Measurements from ENCODE around the gene MLXIP. TPM values are rescaled to one million over a fixed set of nuclear protein-coding genes. Genes with fewer than 3 reads are reported as not detected.

Gene MLXIP
- total and polyA plus RNA-seq, 2 of the 4 experiments (the other 2 are of a cell fraction): 2.7 to 10.8 TPM

DNA sequence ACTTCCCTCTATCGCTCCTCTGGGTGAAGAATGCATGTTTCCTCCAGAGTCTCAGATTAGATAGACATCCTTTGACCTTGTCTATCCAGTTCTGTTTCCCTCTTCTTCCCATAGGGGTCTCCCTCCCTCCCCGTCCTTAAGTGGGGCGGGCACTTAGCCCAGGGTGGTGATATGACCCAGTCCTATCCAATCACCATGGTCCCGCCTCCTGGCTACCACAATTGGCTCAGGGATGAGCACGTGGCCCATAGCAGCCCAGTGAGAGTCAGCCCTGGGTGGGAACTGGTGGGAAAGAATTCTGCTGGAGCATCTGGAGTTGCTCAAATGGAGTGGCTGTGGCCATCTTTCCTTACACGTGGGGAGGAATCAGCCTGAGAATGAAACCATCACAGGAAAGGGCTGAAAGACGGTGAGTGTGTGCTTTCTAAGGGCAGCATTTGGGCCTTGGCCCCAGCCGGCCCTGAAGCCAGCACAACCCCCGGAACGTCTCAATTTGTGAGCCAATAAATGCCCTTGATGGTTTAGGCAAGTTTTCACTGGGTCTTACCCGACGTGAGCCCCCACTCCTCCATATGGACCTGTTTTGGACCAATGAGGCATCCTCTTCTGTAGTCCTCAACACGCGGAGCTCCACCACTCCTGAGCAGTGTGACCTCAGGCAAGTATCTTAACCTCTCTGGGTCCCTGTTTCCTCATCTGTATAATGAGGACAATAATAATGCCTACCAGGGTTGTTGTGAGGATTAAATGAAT lies 14.4 kb upstream of the MLXIP start:
- Histone ChIP-seq H3K4ac (ENCODE audit: low read depth, low read length) (peak overlapping the region; percentile 90), H3K9ac (ENCODE audit: low read depth, low read length) (no peak overlapping the region), H3K27me3 (ENCODE audit: control insufficient read depth, insufficient read depth, low read length) (no peaks in the 10 kb centered on the region), H4K20me1 (ENCODE audit: insufficient read depth, low read length) (no peaks in the 10 kb centered on the region; the same call in 1 of the 2 replicates), H3K14ac (replicated peaks; ENCODE audit: low read depth, low read length) (peak overlapping the region; percentile 94), H2BK15ac (ENCODE audit: low read depth, low read length) (peak overlapping the region; percentile 97; the same call in 2 of the 3 replicates), H3K36me3 (ENCODE audit: control insufficient read depth, insufficient read depth, low read length) (peaks cover 5% of the 10 kb centered on the region; the same call in 1 of the 2 replicates), H3K9me1 (ENCODE audit: insufficient read depth, low read length) (peaks cover 18% of the 10 kb centered on the region), H4K8ac (ENCODE audit: low read depth in 2 of 2, low read length in 2 of 2) (peak overlapping the region; percentile 78 to 92; a peak in 3 of 4 replicates), H3K79me1 (ENCODE audit: low read depth in 1 of 2, low read length in 2 of 2) (peaks cover 0 to 22% of the 10 kb centered on the region in 2 experiments; a peak in 2 of 4 replicates), H3K23ac (ENCODE audit: low read depth, low read length) (peak overlapping the region; percentile 53; the same call in 1 of the 2 replicates), H3K27ac (ENCODE audit: insufficient read depth, low read length) (peak overlapping the region; percentile 89; the same call in 1 of the 2 replicates), H3K9me3 (ENCODE audit: control insufficient read depth, insufficient read depth, low read length) (no peaks in the 10 kb centered on the region), H3K18ac (ENCODE audit: low read depth, low read length) (peak overlapping the region; percentile 74), H3K56ac (ENCODE audit: extremely low read depth, insufficient read depth, low read length) (peak overlapping the region; percentile 6; the same call in 1 of the 2 replicates), H2AFZ (replicated peaks; ENCODE audit: low read length, poor library complexity) (peak overlapping the region; percentile 90), H2AK5ac (ENCODE audit: low read depth, low read length) (peak overlapping the region; percentile 98), H2BK20ac (ENCODE audit: low read depth, low read length) (peak overlapping the region; percentile 47; the same call in 1 of the 2 replicates), H4K5ac (ENCODE audit: low read depth, low read length) (peak overlapping the region; percentile 84), H2BK120ac (ENCODE audit: low read depth, low read length) (peak overlapping the region; percentile 81), H3K4me3 (ENCODE audit: insufficient read depth, low read depth, low read length) (no peak overlapping the region), H2BK5ac (ENCODE audit: low read depth, low read length, poor library complexity, severe bottlenecking) (peak overlapping the region; percentile 80), H2AK9ac (replicated peaks; ENCODE audit: low read depth, low read length, poor library complexity) (peak overlapping the region; percentile 29), H3K4me1 (ENCODE audit: control insufficient read depth, insufficient read depth, low read length) (peaks cover 38% of the 10 kb centered on the region), H4K91ac (ENCODE audit: insufficient read depth, low read depth, low read length) (peak overlapping the region; percentile 73; the same call in 1 of the 2 replicates), H3K4me2 (ENCODE audit: low read depth, low read length) (no peak overlapping the region; the same call in 1 of the 2 replicates)
- in situ Hi-C loops (cut with MboI; ENCODE audit: low sequenced_read_pairs): no loop called here
- 90% methylated on average over 2 of the region's 14 CpGs; no CpG with 5 or more reads in 1 of the 2 experiments for WGBS, 2 experiments (ENCODE audit: extremely low coverage in 2 of 2, insufficient read length in 1 of 2)
- DNase-seq: peak; percentile 90
- CTCF ChIA-PET: interaction anchor here (0.8 kb wide), 1 partner anchor 59 kb away, joined by 4 read pairs; no protein-coding TSS in a partner anchor
- intact Hi-C loops (cut with micrococcal nuclease): no loop called here
- BruUV-seq (replicated peaks): no TSS peak
- dilution Hi-C loops (cut with HindIII; ENCODE audit: low sequenced_read_pairs, unreplicated experiment): no loop called here
- peak; percentile 40 for ATAC-seq (ENCODE audit: low read depth)
- POLR2A ChIA-PET (ENCODE audit: unreplicated experiment): no interaction called here
- TF ChIP-seq, protein P1, sequence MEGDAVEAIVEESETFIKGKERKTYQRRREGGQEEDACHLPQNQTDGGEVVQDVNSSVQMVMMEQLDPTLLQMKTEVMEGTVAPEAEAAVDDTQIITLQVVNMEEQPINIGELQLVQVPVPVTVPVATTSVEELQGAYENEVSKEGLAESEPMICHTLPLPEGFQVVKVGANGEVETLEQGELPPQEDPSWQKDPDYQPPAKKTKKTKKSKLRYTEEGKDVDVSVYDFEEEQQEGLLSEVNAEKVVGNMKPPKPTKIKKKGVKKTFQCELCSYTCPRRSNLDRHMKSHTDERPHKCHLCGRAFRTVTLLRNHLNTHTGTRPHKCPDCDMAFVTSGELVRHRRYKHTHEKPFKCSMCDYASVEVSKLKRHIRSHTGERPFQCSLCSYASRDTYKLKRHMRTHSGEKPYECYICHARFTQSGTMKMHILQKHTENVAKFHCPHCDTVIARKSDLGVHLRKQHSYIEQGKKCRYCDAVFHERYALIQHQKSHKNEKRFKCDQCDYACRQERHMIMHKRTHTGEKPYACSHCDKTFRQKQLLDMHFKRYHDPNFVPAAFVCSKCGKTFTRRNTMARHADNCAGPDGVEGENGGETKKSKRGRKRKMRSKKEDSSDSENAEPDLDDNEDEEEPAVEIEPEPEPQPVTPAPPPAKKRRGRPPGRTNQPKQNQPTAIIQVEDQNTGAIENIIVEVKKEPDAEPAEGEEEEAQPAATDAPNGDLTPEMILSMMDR (conservative IDR thresholded peaks at IDR 0.05; ENCODE audit: low read depth, low read length): peak; percentile 39
- TF ChIP-seq MAFK (IDR thresholded peaks at IDR 0.05; ENCODE audit: low read depth, low read length): no peak
- no peak for TF ChIP-seq POLR2A (IDR thresholded peaks at IDR 0.05; ENCODE audit: low read depth, low read length)
- TF ChIP-seq FOS (IDR thresholded peaks at IDR 0.05; ENCODE audit: low read depth, low read length): no peak
- no peak for TF ChIP-seq RCOR1 (IDR thresholded peaks at IDR 0.05; ENCODE audit: insufficient replicate concordance, low read length)
- no peak for TF ChIP-seq BHLHE40 (IDR thresholded peaks at IDR 0.05; ENCODE audit: low read depth, low read length)
- no peak for TF ChIP-seq MAZ (IDR thresholded peaks at IDR 0.05; ENCODE audit: borderline replicate concordance, low read depth, low read length)
- TF ChIP-seq MXI1 (IDR thresholded peaks at IDR 0.05; ENCODE audit: borderline replicate concordance, low read depth, low read length): no peak
- no peak for TF ChIP-seq NFE2L2 (IDR thresholded peaks at IDR 0.05; ENCODE audit: low read depth, low read length)
- no peak for TF ChIP-seq SMC3 (IDR thresholded peaks at IDR 0.05; ENCODE audit: low read depth, low read length)
- no peak for TF ChIP-seq RFX5 (IDR thresholded peaks at IDR 0.05; ENCODE audit: low read depth, low read length)
- TF ChIP-seq RAD21 (IDR thresholded peaks at IDR 0.05; ENCODE audit: low read length): peak; percentile 15; the same call in 1 of the 2 replicates
- TF ChIP-seq, protein P2, sequence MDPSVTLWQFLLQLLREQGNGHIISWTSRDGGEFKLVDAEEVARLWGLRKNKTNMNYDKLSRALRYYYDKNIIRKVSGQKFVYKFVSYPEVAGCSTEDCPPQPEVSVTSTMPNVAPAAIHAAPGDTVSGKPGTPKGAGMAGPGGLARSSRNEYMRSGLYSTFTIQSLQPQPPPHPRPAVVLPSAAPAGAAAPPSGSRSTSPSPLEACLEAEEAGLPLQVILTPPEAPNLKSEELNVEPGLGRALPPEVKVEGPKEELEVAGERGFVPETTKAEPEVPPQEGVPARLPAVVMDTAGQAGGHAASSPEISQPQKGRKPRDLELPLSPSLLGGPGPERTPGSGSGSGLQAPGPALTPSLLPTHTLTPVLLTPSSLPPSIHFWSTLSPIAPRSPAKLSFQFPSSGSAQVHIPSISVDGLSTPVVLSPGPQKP (IDR thresholded peaks at IDR 0.05; ENCODE audit: borderline replicate concordance, low read depth, low read length): no peak

All from IMR-90 (cell line).